NCI-H1417 treated with DMSO at 0.1 percent for 48 hours (cell line): Measurements from ENCODE around the gene EP400.

Experiments used
- DNase-seq: peaks from one replicate; lab custom pipeline; 2025; lab: John Stamatoyannopoulos, UW

Gene EP400

GRCh38 chr12:131949431-131950181 lies at the start of gene EP400:
Gene EP400, plus strand, starts transcription at chr12:131949942. Its CDS starts 10,678 bp downstream, at chr12:131960620.
- DNase-seq, result peak; percentile 63

GRCh38 chr12:131900397-131900796 lies 49.3 kb upstream of the EP400 start:
- no peak for DNase-seq

- no peak for DNase-seq
Measured at GRCh38 chr12:131901431-131902331, 48.1 kb upstream of the EP400 start.

- no peak for DNase-seq
Measured at GRCh38 chr12:131902332-131903241, 47.2 kb upstream of the EP400 start.

- no peak for DNase-seq
Measured at GRCh38 chr12:131903270-131904255, 46.2 kb upstream of the EP400 start.

GRCh38 chr12:131904346-131904745 lies 45.4 kb upstream of the EP400 start:
- DNase-seq, result no peak

GRCh38 chr12:131905081-131905629 lies 44.6 kb upstream of the EP400 start:
- no peak for DNase-seq

- no peak for DNase-seq
Measured at GRCh38 chr12:131905630-131906091, 44.1 kb upstream of the EP400 start.

GRCh38 chr12:131907379-131908091 lies 42.2 kb upstream of the EP400 start:
- no peak for DNase-seq

- no peak for DNase-seq
Measured at GRCh38 chr12:131908092-131909080, 41.4 kb upstream of the EP400 start.

GRCh38 chr12:131909081-131909751 lies 40.5 kb upstream of the EP400 start:
- no peak for DNase-seq

- no peak for DNase-seq
Measured at GRCh38 chr12:131909752-131910219, 40.0 kb upstream of the EP400 start.

GRCh38 chr12:131910302-131911027 lies 39.3 kb upstream of the EP400 start:
- no peak for DNase-seq

GRCh38 chr12:131911028-131911650 lies 38.6 kb upstream of the EP400 start:
- no peak for DNase-seq

GRCh38 chr12:131911851-131912477 lies 37.8 kb upstream of the EP400 start:
- DNase-seq, result no peak
